ENCODE results near the gene RPL36A.

RPL36A gene

DNA sequence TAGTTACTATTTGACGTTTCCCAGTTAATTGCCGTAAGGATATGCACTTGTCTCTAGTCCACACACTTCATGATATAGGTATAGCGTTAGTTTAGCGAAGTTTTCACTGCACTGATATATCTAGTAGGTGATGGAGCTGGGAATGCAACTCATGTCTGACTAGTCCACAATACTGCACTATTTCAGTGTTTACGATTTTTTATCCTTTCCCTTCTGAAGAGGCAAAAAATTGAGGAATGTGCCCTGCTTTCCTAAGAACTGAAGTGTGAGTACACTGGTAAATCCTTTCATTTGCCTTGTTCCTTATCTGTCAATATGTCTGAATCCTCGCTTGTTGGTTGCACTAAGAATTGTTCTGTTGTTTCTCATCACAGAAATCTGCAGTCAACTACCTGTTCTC lies 1.0 kb downstream of the RPL36A start:
- TF ChIP-seq, protein P1, sequence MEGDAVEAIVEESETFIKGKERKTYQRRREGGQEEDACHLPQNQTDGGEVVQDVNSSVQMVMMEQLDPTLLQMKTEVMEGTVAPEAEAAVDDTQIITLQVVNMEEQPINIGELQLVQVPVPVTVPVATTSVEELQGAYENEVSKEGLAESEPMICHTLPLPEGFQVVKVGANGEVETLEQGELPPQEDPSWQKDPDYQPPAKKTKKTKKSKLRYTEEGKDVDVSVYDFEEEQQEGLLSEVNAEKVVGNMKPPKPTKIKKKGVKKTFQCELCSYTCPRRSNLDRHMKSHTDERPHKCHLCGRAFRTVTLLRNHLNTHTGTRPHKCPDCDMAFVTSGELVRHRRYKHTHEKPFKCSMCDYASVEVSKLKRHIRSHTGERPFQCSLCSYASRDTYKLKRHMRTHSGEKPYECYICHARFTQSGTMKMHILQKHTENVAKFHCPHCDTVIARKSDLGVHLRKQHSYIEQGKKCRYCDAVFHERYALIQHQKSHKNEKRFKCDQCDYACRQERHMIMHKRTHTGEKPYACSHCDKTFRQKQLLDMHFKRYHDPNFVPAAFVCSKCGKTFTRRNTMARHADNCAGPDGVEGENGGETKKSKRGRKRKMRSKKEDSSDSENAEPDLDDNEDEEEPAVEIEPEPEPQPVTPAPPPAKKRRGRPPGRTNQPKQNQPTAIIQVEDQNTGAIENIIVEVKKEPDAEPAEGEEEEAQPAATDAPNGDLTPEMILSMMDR (IDR thresholded peaks at IDR 0.05; ENCODE audit: control insufficient read depth, extremely low read depth, insufficient read depth) = no peak
- peak overlapping the region; percentile 75 for H3K4me3 ChIP-seq (ENCODE audit: low read depth, low read length)
- no peak for DNase-seq (ENCODE audit: low read depth)

- DNase-seq (ENCODE audit: low read depth) = no peak
Measured at GRCh38 chrX:101393530-101394305, 2.9 kb downstream of the RPL36A start.

GRCh38 chrX:101394372-101394771 lies 3.6 kb downstream of the RPL36A start:
- no peak for DNase-seq (ENCODE audit: low read depth)
- TF ChIP-seq, protein P1 (IDR thresholded peaks at IDR 0.05; ENCODE audit: control insufficient read depth, extremely low read depth, insufficient read depth) = no peak
- H3K4me3 ChIP-seq (ENCODE audit: low read depth, low read length) = no peak overlapping the region

More at GRCh38 chrX:101393530-101394305, 2.9 kb downstream of the RPL36A start:
- TF ChIP-seq, protein P1 (IDR thresholded peaks at IDR 0.05; ENCODE audit: control insufficient read depth, extremely low read depth, insufficient read depth) = no peak
- H3K4me3 ChIP-seq (ENCODE audit: low read depth, low read length) = no peak overlapping the region

DNA sequence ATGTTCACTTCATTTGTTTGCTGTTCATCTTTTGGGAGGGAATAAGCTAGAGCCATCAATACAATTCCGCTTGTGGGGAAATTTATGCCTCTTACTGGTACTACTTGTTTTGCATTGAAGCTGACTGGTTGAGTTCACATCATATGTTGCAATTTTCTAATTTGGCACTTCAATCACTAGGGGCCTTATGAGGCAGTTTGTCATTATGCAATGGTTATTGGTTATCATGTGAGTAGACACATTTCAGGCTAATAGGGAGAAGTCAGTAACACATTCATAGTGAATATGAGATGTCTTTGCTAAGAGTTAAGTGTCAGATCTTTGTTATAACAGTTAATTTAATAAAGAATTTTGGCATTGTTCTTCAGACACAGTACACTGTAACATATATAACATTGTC lies 5.0 kb downstream of the RPL36A start:
- DNase-seq (ENCODE audit: low read depth) = no peak
- TF ChIP-seq, protein P1 (IDR thresholded peaks at IDR 0.05; ENCODE audit: control insufficient read depth, extremely low read depth, insufficient read depth) = no peak
- no peak overlapping the region for H3K4me3 ChIP-seq (ENCODE audit: low read depth, low read length)

- no peak for DNase-seq (ENCODE audit: low read depth)
- H3K4me3 ChIP-seq (ENCODE audit: low read depth, low read length) = no peak overlapping the region
- TF ChIP-seq, protein P1 (IDR thresholded peaks at IDR 0.05; ENCODE audit: control insufficient read depth, extremely low read depth, insufficient read depth) = no peak
Measured at GRCh38 chrX:101397779-101398178, 7.0 kb downstream of the RPL36A start.

- no peak overlapping the region for H3K4me3 ChIP-seq (ENCODE audit: low read depth, low read length)
- DNase-seq (ENCODE audit: low read depth) = no peak
- TF ChIP-seq, protein P1 (IDR thresholded peaks at IDR 0.05; ENCODE audit: control insufficient read depth, extremely low read depth, insufficient read depth) = no peak
Measured at GRCh38 chrX:101398694-101399093, 7.9 kb downstream of the RPL36A start.

DNA sequence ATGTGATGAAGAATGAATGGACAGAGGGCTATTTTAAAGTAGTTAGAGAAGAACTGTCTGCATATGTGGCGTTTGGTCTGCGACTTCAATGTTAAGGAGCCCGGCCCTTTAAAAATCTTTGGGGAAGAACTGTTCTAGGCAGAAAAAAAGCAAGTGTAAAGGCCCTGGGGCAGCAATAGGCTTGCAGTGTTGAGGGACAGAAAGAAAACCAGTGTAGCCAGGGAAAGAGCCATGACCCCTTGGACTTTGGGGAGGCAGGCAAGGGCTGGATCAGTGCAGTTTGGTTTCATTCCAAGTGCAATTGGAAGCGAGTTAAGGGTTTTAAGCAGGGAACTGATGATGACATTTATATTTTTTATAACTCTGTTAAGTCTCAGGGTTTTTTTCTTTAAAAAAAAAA lies 9.0 kb downstream of the RPL36A start:
- no peak overlapping the region for H3K4me3 ChIP-seq (ENCODE audit: low read depth, low read length)
- DNase-seq (ENCODE audit: low read depth) = no peak
- TF ChIP-seq, protein P1 (IDR thresholded peaks at IDR 0.05; ENCODE audit: control insufficient read depth, extremely low read depth, insufficient read depth) = no peak
